Measurements from ENCODE around the gene TMEM109.

Gene TMEM109

DNA sequence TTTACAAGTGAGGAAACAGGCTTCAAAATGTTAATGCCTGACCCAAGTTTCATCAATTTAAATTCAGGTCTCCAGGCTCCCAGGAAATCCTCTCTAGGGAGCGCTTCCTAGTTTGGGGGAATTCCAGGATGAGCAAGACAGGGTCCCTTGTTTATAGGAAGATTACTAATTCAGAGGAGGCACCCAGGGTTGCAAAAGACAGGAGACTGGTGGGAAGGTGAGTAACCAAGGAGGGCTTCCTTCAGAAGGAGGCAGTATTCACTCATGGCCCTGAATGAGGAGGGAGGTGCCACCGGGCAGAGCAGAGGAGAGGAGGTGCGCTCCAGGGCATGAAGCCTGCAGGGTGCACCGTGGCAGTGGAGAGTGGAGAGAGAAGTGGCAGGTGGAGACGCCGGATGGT is 11.9 kb downstream of the TMEM109 start:
- no peak for DNase-seq (ENCODE audit: low spot score)

DNA sequence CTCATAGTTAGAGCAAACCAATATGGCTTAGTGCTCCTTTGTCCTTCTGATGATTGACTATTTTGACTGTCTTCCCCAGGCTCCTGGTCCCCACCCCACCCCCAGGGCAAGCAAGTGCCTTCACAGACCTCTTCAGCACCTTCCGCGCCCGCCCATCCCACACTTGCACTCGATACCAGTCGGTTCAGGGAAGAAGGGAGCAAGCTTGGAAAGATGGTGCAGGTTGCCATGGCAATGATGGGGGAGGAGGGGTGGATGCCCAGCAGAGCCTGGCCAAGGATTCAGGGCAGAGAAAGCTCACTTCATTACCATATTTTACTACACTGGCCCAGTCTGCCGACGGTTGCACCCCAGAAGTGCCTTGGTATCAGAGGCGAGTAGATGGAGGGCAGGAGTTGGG is 12.5 kb downstream of the TMEM109 start:
- DNase-seq (ENCODE audit: low spot score): no peak

- DNase-seq (ENCODE audit: low spot score): no peak
These were observed 13.2 kb downstream of the TMEM109 start for GRCh38 chr11:60927061-60927592.

GRCh38 chr11:60927600-60927999 is 13.6 kb downstream of the TMEM109 start:
- no peak for DNase-seq (ENCODE audit: low spot score)

DNA sequence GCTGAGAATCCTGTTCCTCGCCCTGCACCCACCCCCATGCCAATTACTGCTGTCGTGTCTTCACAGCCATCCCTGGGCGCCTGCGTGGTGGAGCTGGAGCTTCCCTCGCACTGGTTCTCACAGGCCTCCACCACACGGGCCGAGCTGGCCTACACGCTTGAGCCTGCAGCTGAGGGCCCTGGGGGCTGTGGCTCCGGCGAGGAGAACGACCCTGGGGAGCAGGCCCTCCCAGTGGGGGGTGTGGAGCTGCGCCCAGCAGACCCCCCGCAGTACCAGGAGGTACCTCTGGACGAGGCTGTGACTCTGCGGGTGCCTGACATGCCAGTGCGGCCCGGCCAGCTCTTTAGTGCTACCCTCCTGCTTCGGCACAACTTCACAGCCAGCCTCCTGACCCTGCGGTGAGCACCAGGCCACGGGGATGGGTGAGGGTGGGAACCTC is 14.6 kb downstream of the TMEM109 start:
- no peak for DNase-seq (ENCODE audit: low spot score)

DNA sequence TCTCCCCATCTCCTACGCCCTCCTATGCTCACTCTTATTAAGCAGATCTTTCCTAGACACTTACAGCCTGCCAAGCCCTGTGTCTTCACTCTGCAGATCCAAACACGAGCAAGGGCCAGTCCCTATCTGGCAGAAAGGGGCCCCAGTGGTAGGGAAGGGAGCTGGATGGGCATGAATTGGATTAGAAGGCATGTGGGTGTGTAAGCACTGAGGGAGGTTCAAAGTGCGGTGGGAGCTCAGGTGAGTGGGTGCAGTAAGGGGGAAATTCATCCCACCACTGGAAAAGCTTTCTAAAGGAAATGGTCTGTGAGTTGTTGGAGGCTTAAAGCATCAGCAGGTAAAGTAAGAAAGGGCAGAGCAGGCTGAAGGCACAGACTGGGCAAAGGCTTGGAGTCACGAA is 15.8 kb downstream of the TMEM109 start:
- DNase-seq (ENCODE audit: low spot score): no peak

GRCh38 chr11:60930394-60930793 is 16.4 kb downstream of the TMEM109 start:
- no peak for DNase-seq (ENCODE audit: low spot score)

DNA sequence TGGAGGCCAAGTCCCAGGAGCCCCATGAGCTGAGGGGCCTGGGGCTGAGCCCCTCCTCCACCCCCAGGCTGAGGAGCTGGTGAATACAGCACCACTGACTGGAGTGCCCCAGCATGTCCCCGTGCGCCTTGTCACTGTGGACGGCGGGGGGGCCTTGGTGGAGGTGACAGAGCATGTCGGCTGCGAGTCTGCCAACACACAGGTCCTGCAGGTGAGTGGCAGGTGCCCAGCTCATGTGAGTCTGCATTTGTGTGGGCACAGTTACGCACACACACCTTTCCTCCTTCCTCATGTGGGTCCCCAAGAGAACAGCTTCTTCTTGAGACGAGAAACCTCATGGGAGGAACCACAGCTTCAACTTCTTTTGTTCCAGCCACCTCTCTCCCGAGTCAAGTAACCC is 18.0 kb downstream of the TMEM109 start:
- DNase-seq (ENCODE audit: low spot score): no peak

DNA sequence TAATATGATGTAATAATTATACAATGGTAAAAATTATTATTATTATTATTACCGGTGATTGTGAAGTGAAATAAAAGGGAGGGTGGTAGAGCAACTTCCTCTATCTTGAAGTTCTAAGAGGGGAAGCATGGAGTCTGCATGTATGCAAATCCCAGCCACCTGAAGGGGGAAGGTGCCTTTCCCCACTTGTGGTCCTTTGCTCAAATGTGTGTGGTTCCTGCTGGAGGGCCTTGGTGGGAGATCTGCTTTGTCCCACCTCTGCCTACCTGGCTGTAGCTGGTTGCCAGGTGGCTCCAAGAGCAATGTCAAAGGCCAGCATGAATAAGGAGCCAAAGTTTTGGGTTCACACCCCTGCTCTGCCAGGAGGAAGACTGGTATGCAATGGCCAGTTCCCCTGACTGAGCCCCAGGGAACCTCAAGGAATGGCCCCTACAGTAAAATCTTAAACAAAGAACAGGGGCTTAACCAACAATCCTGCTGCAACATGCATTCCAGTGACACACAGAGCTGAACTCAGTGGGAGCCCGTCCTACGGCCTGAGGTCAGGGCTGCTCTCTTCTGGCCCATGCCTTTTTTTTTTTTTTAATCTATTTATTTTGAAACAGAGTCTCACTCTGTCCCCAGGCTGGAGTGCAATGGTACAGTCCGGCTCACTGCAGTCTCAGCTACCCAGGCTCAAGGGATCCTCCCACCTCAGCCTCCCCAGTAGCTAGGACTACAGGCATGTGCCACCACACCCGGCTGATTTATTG is 18.8 kb downstream of the TMEM109 start:
- no peak for DNase-seq (ENCODE audit: low spot score)

- no peak for DNase-seq (ENCODE audit: low spot score)
These were observed 19.6 kb downstream of the TMEM109 start for GRCh38 chr11:60933416-60934123.

GRCh38 chr11:60934124-60934789 is 20.3 kb downstream of the TMEM109 start:
- no peak for DNase-seq (ENCODE audit: low spot score)

- DNase-seq (ENCODE audit: low spot score): no peak
These were observed 21.0 kb downstream of the TMEM109 start for GRCh38 chr11:60934790-60935605.

GRCh38 chr11:60935676-60936442 is 21.9 kb downstream of the TMEM109 start:
- no peak for DNase-seq (ENCODE audit: low spot score)

DNA sequence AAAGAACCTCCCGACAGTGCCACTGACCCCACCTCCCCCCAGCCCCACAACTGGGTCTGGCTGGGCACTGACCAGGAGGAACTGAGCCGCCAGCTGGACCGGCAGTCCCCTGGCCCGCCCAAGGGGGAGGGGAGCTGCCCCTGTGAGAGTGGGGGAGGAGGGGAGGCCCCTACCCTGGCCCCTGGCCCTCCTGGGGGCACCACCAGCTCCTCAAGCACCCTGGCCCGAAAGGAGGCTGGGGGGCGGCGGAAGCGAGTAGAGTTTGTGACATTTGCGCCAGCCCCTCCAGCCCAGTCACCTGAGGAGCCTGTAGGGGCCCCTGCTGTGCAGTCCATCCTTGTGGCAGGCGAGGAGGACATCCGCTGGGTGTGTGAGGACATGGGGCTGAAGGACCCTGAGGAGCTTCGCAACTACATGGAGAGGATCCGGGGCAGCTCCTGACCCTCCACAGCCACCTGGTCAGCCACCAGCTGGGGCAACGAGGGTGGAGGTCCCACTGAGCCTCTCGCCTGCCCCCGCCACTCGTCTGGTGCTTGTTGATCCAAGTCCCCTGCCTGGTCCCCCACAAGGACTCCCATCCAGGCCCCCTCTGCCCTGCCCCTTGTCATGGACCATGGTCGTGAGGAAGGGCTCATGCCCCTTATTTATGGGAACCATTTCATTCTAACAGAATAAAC is 22.6 kb downstream of the TMEM109 start:
- DNase-seq (ENCODE audit: low spot score): no peak

GRCh38 chr11:60937144-60937527 is 23.2 kb downstream of the TMEM109 start:
- DNase-seq (ENCODE audit: low spot score): no peak

- no peak for DNase-seq (ENCODE audit: low spot score)
These were observed 23.9 kb downstream of the TMEM109 start for GRCh38 chr11:60937811-60938210.

GRCh38 chr11:60938500-60938899 is 24.5 kb downstream of the TMEM109 start:
- no peak for DNase-seq (ENCODE audit: low spot score)

- no peak for DNase-seq (ENCODE audit: low spot score)
These were observed 25.3 kb downstream of the TMEM109 start for GRCh38 chr11:60939301-60939700.

GRCh38 chr11:60939855-60940254 is 25.9 kb downstream of the TMEM109 start:
- DNase-seq (ENCODE audit: low spot score): no peak

DNA sequence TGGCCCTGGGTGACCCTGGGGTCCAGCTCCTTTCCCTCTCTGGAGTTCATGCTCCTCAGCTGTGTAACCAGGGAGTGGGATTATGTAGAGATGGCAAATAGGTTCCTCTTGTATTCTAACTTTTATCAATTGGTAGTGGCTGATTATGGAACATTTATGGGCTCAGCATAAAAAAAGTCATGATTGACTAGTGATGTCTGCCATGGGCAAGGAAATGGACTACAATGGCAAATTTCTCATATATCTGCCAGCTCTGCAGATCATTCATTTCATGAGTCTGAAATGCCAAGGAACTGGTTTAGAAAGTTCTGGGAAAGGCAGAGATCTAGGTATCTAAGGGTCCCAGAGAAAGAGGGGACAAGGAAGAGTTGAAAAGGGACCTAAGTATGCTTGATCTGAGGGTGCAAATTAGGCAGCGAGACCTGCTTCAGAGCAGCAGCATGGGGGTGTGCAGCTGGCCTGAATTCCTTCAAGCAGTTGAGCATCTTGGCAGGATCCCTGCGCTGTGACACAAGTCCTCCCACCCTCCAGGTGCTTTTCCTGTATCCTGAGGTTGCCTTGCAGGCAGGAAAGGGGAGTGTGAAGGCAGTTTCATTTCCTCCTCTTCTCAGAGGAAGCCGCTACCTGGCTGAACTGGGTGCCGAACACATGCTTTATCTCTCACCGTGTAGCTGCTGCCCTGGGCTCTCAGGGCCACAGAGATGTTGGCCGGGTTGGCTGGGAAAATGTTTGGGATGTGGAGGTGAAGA is 27.6 kb downstream of the TMEM109 start:
- no peak for DNase-seq (ENCODE audit: low spot score)
